Kidney epithelial cell (primary cell): Measurements from ENCODE around the gene APLP2. TPM values are rescaled to one million over a fixed set of nuclear protein-coding genes. Genes with fewer than 3 reads are reported as not detected.

Experiments
- DNase-seq: peaks from one replicate; pipeline ENCODE4 v3.0.0-alpha.2; 2010; ENCODE audit warnings: low read depth
- H3K27me3 ChIP-seq: 2 replicates; pipeline ENCODE4 v1.6.0; 2011; ENCODE audit warnings: low read length; ENCODE audit not compliant: control insufficient read depth, insufficient read depth
- H3K36me3 ChIP-seq: 2 replicates; pipeline ENCODE4 v1.5.1; 2011; ENCODE audit warnings: low read length; ENCODE audit not compliant: control insufficient read depth, insufficient read depth
- H3K4me3 ChIP-seq: 2 replicates; pipeline ENCODE4 v1.5.1; 2011; ENCODE audit warnings: low read depth, mild to moderate bottlenecking, control low read depth, low read length
- CTCF ChIP-seq: IDR thresholded peaks from 2 replicates; pipeline ENCODE4 v1.5.1; 2011; ENCODE audit warnings: mild to moderate bottlenecking, moderate library complexity, low read length, control low read depth, inconsistent platforms; ENCODE audit not compliant: insufficient read depth, poor library complexity, severe bottlenecking
- total RNA-seq: library from RNA; depleted of rRNA; stranded (reverse); fragments of >200 nt; gene quantifications from 2 replicates; pipeline ENCODE4 v1.2.3, GENCODE V29; 2015

The APLP2 gene
- total RNA-seq, 1 donor from 2014 or later, result 586 TPM

- DNase-seq, result no peak
- Histone ChIP-seq H3K4me3 (no peak overlapping the region), H3K36me3 (no peaks in the 10 kb centered on the region), H3K27me3 (no peaks in the 10 kb centered on the region)
- no peak for TF ChIP-seq CTCF
Observed at GRCh38 chr11:130049328-130049771, 20.3 kb upstream of the APLP2 start.

- DNase-seq, result no peak
- no peak for TF ChIP-seq CTCF
- no peak overlapping the region for H3K4me3 ChIP-seq
- H3K36me3 ChIP-seq, result no peaks in the 10 kb centered on the region
- no peaks in the 10 kb centered on the region for H3K27me3 ChIP-seq
Observed at GRCh38 chr11:130050257-130050656, 19.4 kb upstream of the APLP2 start.

GRCh38 chr11:130051082-130051481, 18.6 kb upstream of the APLP2 start:
- no peak for DNase-seq
- no peak for TF ChIP-seq CTCF
- no peaks in the 10 kb centered on the region for H3K36me3 ChIP-seq
- no peaks in the 10 kb centered on the region for H3K27me3 ChIP-seq
- no peak overlapping the region for H3K4me3 ChIP-seq

GRCh38 chr11:130052567-130052966, 17.1 kb upstream of the APLP2 start:
- no peak for DNase-seq
- no peak for TF ChIP-seq CTCF

GRCh38 chr11:130054966-130055365, 14.7 kb upstream of the APLP2 start:
- no peaks in the 10 kb centered on the region for H3K36me3 ChIP-seq
- no peak for DNase-seq
- no peak for TF ChIP-seq CTCF
- H3K4me3 ChIP-seq, result no peak overlapping the region
- no peaks in the 10 kb centered on the region for H3K27me3 ChIP-seq

More at GRCh38 chr11:130052567-130052966, 17.1 kb upstream of the APLP2 start:
- no peaks in the 10 kb centered on the region for H3K27me3 ChIP-seq
- H3K4me3 ChIP-seq, result no peak overlapping the region
- H3K36me3 ChIP-seq, result no peaks in the 10 kb centered on the region

GRCh38 chr11:130055617-130056016, 14.1 kb upstream of the APLP2 start:
- Histone ChIP-seq H3K4me3 (no peak overlapping the region), H3K36me3 (no peaks in the 10 kb centered on the region), H3K27me3 (no peaks in the 10 kb centered on the region)
- no peak for DNase-seq
- TF ChIP-seq CTCF, result no peak
